ENCODE measurements around the gene NANOG.
"Not testable (repeated sequence)": the region's sequence is repeated elsewhere in the genome, so short reads cannot be mapped to it uniquely, and the experiment has no call there.

The NANOG gene

DNA sequence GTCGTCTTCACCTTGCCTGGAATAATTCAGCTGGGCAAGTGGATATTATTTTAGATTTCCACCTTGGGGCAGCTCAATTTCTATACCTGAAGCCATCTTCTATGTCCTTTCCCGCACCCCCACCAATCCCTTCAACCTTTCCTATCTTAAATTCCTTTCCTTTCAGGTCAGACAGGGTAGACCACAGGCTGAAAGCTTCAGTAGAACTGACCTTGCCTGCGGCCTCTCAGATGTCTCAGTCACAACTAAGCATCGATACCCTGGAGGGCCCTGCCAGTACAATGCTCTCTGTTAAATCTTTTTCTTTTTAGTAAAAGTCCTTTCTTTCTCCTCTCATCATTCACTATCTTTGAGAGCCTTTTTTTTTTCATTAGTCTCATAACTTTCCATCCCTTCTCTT, 44.6 kb downstream of the NANOG start:
- Histone ChIP-seq H3K4me3 (no peak overlapping the region), H3K36me3 (no peaks in the 10 kb centered on the region), H3K27me3 (no peaks in the 10 kb centered on the region), H3K9me3 (no peaks in the 10 kb centered on the region), H3K4me1 (no peaks in the 10 kb centered on the region), H3K27ac (no peak overlapping the region)
- no peak for DNase-seq
- intact Hi-C loops (cut with DNase I; ENCODE audit: low total_unique reads) = no loop called here
- TF ChIP-seq, protein P1, sequence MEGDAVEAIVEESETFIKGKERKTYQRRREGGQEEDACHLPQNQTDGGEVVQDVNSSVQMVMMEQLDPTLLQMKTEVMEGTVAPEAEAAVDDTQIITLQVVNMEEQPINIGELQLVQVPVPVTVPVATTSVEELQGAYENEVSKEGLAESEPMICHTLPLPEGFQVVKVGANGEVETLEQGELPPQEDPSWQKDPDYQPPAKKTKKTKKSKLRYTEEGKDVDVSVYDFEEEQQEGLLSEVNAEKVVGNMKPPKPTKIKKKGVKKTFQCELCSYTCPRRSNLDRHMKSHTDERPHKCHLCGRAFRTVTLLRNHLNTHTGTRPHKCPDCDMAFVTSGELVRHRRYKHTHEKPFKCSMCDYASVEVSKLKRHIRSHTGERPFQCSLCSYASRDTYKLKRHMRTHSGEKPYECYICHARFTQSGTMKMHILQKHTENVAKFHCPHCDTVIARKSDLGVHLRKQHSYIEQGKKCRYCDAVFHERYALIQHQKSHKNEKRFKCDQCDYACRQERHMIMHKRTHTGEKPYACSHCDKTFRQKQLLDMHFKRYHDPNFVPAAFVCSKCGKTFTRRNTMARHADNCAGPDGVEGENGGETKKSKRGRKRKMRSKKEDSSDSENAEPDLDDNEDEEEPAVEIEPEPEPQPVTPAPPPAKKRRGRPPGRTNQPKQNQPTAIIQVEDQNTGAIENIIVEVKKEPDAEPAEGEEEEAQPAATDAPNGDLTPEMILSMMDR (IDR thresholded peaks at IDR 0.05) = no peak

DNA sequence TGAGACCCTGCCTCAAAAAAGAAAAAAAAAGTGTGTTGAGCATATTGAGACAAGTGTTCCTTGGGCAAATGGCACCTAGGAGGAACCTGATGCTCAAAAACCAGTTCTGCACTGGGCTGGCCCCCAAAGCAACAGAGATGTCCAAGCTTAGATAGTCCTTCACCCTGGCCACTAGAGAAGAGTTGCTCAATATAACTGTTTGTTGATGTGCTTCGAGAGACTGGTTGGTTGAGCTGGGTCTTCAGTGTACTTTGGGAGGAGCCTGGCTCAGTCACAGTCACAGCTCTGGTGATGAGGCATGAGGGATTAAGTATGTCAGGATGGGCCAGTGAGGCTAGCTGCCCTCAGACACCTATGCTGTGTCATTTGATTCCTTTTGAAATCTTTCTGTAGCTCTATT, 45.5 kb downstream of the NANOG start:
- DNase-seq = no peak
- no peak overlapping the region for H3K4me3 ChIP-seq
- intact Hi-C loops (cut with DNase I; ENCODE audit: low total_unique reads) = no loop called here
- no peaks in the 10 kb centered on the region for H3K4me1 ChIP-seq
- H3K27ac ChIP-seq = no peak overlapping the region
- H3K36me3 ChIP-seq = no peaks in the 10 kb centered on the region
- TF ChIP-seq, protein P1 (IDR thresholded peaks at IDR 0.05) = no peak
- H3K27me3 ChIP-seq = no peaks in the 10 kb centered on the region
- H3K9me3 ChIP-seq = no peaks in the 10 kb centered on the region

DNA sequence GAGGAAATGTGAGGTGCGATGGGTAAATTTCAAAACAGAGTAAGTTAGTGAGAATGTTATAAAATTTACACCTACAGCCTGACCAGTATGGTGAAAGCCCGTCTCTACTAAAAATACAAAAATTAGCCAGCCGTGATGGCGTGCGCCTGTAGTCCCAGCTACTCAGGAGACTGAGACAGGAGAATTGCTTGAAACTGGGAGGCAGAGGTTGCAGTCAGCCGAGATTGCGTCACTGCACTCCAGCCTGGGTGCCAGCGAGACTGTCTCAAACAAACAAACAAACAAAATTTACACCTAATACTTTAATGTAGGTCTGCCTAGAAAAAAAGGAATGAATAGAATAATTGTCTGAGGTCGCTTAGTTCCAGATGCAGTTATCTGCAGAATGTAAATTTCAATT, 45.9 kb downstream of the NANOG start:
- no peak overlapping the region for H3K27ac ChIP-seq
- DNase-seq = no peak
- H3K36me3 ChIP-seq = no peaks in the 10 kb centered on the region
- no peak overlapping the region for H3K4me3 ChIP-seq
- H3K27me3 ChIP-seq = no peaks in the 10 kb centered on the region
- intact Hi-C loops (cut with DNase I; ENCODE audit: low total_unique reads) = no loop called here
- TF ChIP-seq, protein P1 (IDR thresholded peaks at IDR 0.05) = no peak
- H3K4me1 ChIP-seq = no peaks in the 10 kb centered on the region
- H3K9me3 ChIP-seq = no peaks in the 10 kb centered on the region

DNA sequence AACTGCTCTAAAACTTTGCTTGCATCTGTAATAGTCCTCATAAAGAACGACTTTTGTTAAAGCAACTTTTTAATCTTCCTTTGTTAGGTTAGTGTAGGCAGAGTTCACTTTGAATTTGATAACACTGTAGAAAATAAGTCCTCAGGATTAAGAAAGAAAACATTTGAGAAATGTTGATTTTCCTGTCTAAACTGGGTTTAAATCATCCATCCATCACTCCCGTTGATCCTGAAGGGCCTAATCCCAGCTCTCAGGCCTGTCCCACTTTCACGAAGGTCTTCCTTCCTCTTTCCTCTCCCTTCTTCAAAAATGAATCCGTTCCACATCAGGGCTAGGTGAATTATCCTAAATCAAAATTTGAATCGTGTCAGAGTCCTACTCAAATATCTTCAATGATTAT, 46.6 kb downstream of the NANOG start:
- Histone ChIP-seq H3K4me3 (no peak overlapping the region), H3K27me3 (peaks cover 0 to 6% of the 10 kb centered on the region in 2 donors), H3K9me3 (no peaks in the 10 kb centered on the region), H3K36me3 (no peaks in the 10 kb centered on the region), H3K4me1 (no peaks in the 10 kb centered on the region), H3K27ac (no peak overlapping the region)
- no peak for DNase-seq
- intact Hi-C loops (cut with DNase I; ENCODE audit: low total_unique reads) = no loop called here
- TF ChIP-seq, protein P1 (IDR thresholded peaks at IDR 0.05) = no peak

DNA sequence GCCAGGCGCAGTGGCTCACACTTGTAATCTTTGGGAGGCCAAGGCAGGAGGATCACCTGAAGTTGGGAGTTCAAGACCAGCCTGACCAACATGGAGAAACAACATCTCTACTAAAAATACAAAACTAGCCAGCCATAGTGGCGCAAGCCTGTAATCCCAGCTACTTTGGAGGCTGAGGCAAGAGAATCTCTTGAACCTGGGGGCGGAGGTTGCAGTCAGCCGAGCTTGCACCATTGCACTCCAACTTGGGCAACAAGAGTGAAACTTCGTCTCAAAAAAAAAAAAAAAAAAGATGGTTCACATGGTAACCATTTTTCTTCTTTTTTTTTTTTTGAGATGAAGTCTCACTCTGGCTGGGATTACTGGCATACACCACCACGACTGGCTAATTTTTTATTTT, 48.2 kb downstream of the NANOG start:
- H3K4me1 ChIP-seq = no peaks in the 10 kb centered on the region
- no peak overlapping the region for H3K27ac ChIP-seq
- TF ChIP-seq, protein P1 (IDR thresholded peaks at IDR 0.05) = no peak
- intact Hi-C loops (cut with DNase I; ENCODE audit: low total_unique reads) = no loop called here
- no peak for DNase-seq
- H3K27me3 ChIP-seq = peaks cover 0 to 20% of the 10 kb centered on the region in 2 donors
- H3K4me3 ChIP-seq = no peak overlapping the region
- no peaks in the 10 kb centered on the region for H3K9me3 ChIP-seq
- no peaks in the 10 kb centered on the region for H3K36me3 ChIP-seq

- H3K4me3 ChIP-seq; H3K36me3 ChIP-seq; intact Hi-C loops (cut with DNase I; ENCODE audit: low total_unique reads); DNase-seq; H3K27ac ChIP-seq; H3K9me3 ChIP-seq; H3K4me1 ChIP-seq: not testable (repeated sequence)
- H3K27me3 ChIP-seq = peaks cover 0 to 25% of the 10 kb centered on the region in 2 donors
These were observed 50.0 kb downstream of the NANOG start for GRCh38 chr12:7839226-7839625.

DNA sequence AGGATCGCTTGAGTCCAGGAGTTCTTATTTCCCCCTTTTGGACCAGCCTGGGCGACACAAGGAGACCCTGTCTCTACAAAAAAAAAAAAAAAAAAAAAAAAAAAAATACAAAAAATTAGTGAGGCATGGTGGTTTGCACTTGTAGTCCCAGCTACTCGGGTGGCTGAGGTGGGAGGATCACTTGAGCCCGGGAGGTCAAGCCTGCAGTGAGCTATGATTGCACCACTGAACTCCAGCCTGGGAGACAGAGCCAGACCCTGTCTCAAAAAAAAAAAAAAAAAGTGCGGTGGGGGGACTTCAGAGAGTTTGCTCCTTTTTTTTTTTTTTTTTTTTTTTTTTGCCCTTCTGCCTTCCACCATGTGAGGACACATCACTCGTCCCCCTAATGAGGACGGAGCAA, 50.6 kb downstream of the NANOG start:
- not testable (repeated sequence) for H3K27ac ChIP-seq
- peaks cover 0 to 25% of the 10 kb centered on the region in 2 donors for H3K27me3 ChIP-seq

GRCh38 chr12:7842444-7842843, 53.2 kb downstream of the NANOG start:
- H3K4me1 ChIP-seq; H3K4me3 ChIP-seq; intact Hi-C loops (cut with DNase I; ENCODE audit: low total_unique reads); H3K9me3 ChIP-seq; DNase-seq; H3K27ac ChIP-seq; H3K36me3 ChIP-seq: not testable (repeated sequence)
- H3K27me3 ChIP-seq = peaks cover 0 to 25% of the 10 kb centered on the region in 2 donors

More for the DNA sequence above, 50.6 kb downstream of the NANOG start:
- H3K4me1 ChIP-seq; intact Hi-C loops (cut with DNase I; ENCODE audit: low total_unique reads); DNase-seq; H3K36me3 ChIP-seq; H3K9me3 ChIP-seq; H3K4me3 ChIP-seq: not testable (repeated sequence)

DNA sequence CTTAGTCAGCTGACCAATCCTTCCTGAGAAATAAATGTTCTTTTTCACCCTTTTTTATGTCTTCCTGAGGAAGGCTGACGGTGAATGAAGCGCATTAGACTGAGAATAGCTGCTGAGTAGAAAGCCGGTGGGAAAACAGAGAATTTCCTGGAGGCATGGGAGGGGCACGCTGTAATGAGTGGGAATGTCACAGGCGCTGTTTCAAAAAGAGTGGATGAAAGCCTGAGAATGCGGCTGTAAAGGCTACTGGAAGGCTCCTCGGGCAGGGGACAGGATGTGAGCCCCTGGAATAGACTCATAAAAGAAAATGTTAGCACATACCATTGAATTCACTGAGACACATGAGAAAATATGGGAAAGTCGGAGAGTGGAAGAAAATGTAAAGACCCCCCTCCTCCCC, 53.9 kb downstream of the NANOG start:
- H3K4me3 ChIP-seq; H3K4me1 ChIP-seq; intact Hi-C loops (cut with DNase I; ENCODE audit: low total_unique reads); H3K36me3 ChIP-seq; DNase-seq; H3K9me3 ChIP-seq; H3K27ac ChIP-seq: not testable (repeated sequence)
- H3K27me3 ChIP-seq = peaks cover 0 to 25% of the 10 kb centered on the region in 2 donors

- not testable (repeated sequence) for DNase-seq, H3K27ac ChIP-seq, H3K4me1 ChIP-seq
These were observed 54.4 kb downstream of the NANOG start for GRCh38 chr12:7843583-7843982.

More at GRCh38 chr12:7843583-7843982, 54.4 kb downstream of the NANOG start:
- H3K27me3 ChIP-seq = peaks cover 0 to 25% of the 10 kb centered on the region in 2 donors
- H3K4me3 ChIP-seq; H3K36me3 ChIP-seq; intact Hi-C loops (cut with DNase I; ENCODE audit: low total_unique reads); H3K9me3 ChIP-seq: not testable (repeated sequence)
